ENCODE measurements around the gene VMP1. TPM values are rescaled to one million over a fixed set of nuclear protein-coding genes. Genes with fewer than 3 reads are reported as not detected.
A peak's percentile ranks its signal among the peaks of the same experiment; 100 is the strongest.

VMP1 gene
- polyA plus RNA-seq, 2 of the 4 experiments (the other 2 are of a cell fraction) = 395 to 726 TPM

- WGBS (ENCODE audit: missing lambda C conversion rate) = 94% methylated on average over 5 of the region's 5 CpGs
- peak; percentile 76 for FAIRE-seq
- ATAC-seq = peak in 1 of 2 experiments; percentile 35; a peak in 2 of 6 replicates
- ChIA-PET CTCF (interaction anchor here (1.0 to 4.6 kb wide), 5 partner anchors 11 to 181 kb away, joined by 3 to 33 read pairs (median 5); partner anchors contain the start of genes PTRH2 and VMP1), POLR2A (no interaction called here)
- DNase-seq (ENCODE audit: low read depth in 1 of 2, low spot score in 1 of 2) = no peak
- peaks cover 24% of the 10 kb centered on the region for H3K4me1 ChIP-seq
- no peak for TF ChIP-seq HOXB5 (CRISPR knock-in tag; IDR thresholded peaks at IDR 0.05)
- TF ChIP-seq RNF2 (IDR thresholded peaks at IDR 0.05; ENCODE audit: borderline replicate concordance, low read depth) = no peak
- TF ChIP-seq ZSCAN20 (CRISPR knock-in tag; IDR thresholded peaks at IDR 0.05) = no peak
- TF ChIP-seq POLR2A (IDR thresholded peaks at IDR 0.05; ENCODE audit: low read length) = no peak
- no peak for TF ChIP-seq NFE2L2 (conservative IDR thresholded peaks at IDR 0.05; ENCODE audit: low read length)
- TF ChIP-seq BHLHE40 (IDR thresholded peaks at IDR 0.05; ENCODE audit: low read depth, low read length) = no peak
- no peak for TF ChIP-seq ZC3H11A (IDR thresholded peaks at IDR 0.05)
- TF ChIP-seq ESRRA (IDR thresholded peaks at IDR 0.05; ENCODE audit: borderline replicate concordance, low read length) = no peak
- no peak for TF ChIP-seq EHF (CRISPR knock-in tag; IDR thresholded peaks at IDR 0.05)
- TF ChIP-seq CHD4 (IDR thresholded peaks at IDR 0.05; ENCODE audit: borderline replicate concordance) = no peak
- TF ChIP-seq RFX5 (IDR thresholded peaks at IDR 0.05) = no peak
- no peak for TF ChIP-seq HES2 (IDR thresholded peaks at IDR 0.05)
- TF ChIP-seq REST (IDR thresholded peaks at IDR 0.05) = no peak
- no peak for TF ChIP-seq PBX3 (IDR thresholded peaks at IDR 0.05)
- no peak for TF ChIP-seq KDM1A (IDR thresholded peaks at IDR 0.05; ENCODE audit: low read depth)
- H3K4me2 ChIP-seq = no peak overlapping the region
- no peak overlapping the region for H3K27ac ChIP-seq
- H3K9me3 ChIP-seq = no peaks in the 10 kb centered on the region
- H3K4me3 ChIP-seq = no peak overlapping the region
Measured at GRCh38 chr17:59734226-59734625, 26.8 kb downstream of the VMP1 start.

- Histone ChIP-seq H3K27ac (no peak overlapping the region), H3K4me1 (no peaks in the 10 kb centered on the region), H3K4me3 (no peak overlapping the region), H3K9me3 (no peaks in the 10 kb centered on the region), H3K4me2 (no peak overlapping the region)
- FAIRE-seq = no peak
- 84% methylated on average over 3 of the region's 3 CpGs for WGBS (ENCODE audit: missing lambda C conversion rate)
- TF ChIP-seq EHMT2 (IDR thresholded peaks at IDR 0.05; ENCODE audit: low read depth) = no peak
- TF ChIP-seq ATOH8 (CRISPR knock-in tag; IDR thresholded peaks at IDR 0.05; ENCODE audit: low read depth) = no peak
- no peak for TF ChIP-seq HDAC2 (IDR thresholded peaks at IDR 0.05)
- TF ChIP-seq USF2 (IDR thresholded peaks at IDR 0.05) = no peak
- no peak for TF ChIP-seq HOXB13 (CRISPR knock-in tag; IDR thresholded peaks at IDR 0.05; ENCODE audit: low read depth)
- no peak for TF ChIP-seq RAD21 (conservative IDR thresholded peaks at IDR 0.05 in 1 of 2, IDR thresholded peaks at IDR 0.05 in 1 of 2)
- TF ChIP-seq BHLHE40 (IDR thresholded peaks at IDR 0.05; ENCODE audit: low read depth, low read length) = no peak
- TF ChIP-seq TP53 (CRISPR knock-in tag; IDR thresholded peaks at IDR 0.05) = no peak
- no peak for TF ChIP-seq ZC3H11A (IDR thresholded peaks at IDR 0.05)
- TF ChIP-seq RCOR1 (IDR thresholded peaks at IDR 0.05; ENCODE audit: low read depth, low read length) = no peak
- TF ChIP-seq JUN (IDR thresholded peaks at IDR 0.05) = no peak
- CTCF ChIA-PET = interaction anchor here (0.9 to 2.7 kb wide), 5 partner anchors 9 to 123 kb away, joined by 3 to 15 read pairs (median 5); no protein-coding TSS in a partner anchor
- POLR2A ChIA-PET = no interaction called here
- DNase-seq (ENCODE audit: low read depth in 1 of 2, low spot score in 1 of 2) = no peak
- ATAC-seq = no peak
Measured at GRCh38 chr17:59737324-59737723, 29.9 kb downstream of the VMP1 start.
